HL-60 (cell line): ENCODE results near the gene ABCF2.
A peak's percentile ranks its signal among the peaks of the same experiment; 100 is the strongest.

Experiments
- DNase-seq, 2 experiments: peaks; one replicate each; pipeline ENCODE4 v3.0.0-alpha.2; 2010 to 2020; ENCODE audit warnings: low read depth in 1 of 2, low spot score in 1 of 2
- H3K27ac ChIP-seq: fragments of 250-450 bp; sonication (Bioruptor Pico); replicated peaks from 2 replicates; pipeline ENCODE4 v1.5.1; 2020; ENCODE audit warnings: mild to moderate bottlenecking, moderate library complexity
- H3K27me3 ChIP-seq: fragments of 250-450 bp; sonication (Bioruptor Pico); 2 replicates; pipeline ENCODE4 v1.5.1; 2021; ENCODE audit warnings: mild to moderate bottlenecking, moderate library complexity; ENCODE audit not compliant: insufficient read depth, poor library complexity, severe bottlenecking
- H3K4me3 ChIP-seq: replicated peaks from 2 replicates; pipeline ENCODE4 v1.5.1; 2011; ENCODE audit warnings: mild to moderate bottlenecking, control low read depth, low read length; ENCODE audit not compliant: insufficient read depth
- GABPA ChIP-seq: IDR thresholded peaks from 2 replicates; pipeline ENCODE4 v1.6.1; 2012; ENCODE audit warnings: low read depth
- POLR2AphosphoS5 ChIP-seq: IDR thresholded peaks from 2 replicates; pipeline ENCODE4 v1.6.1; 2012; ENCODE audit warnings: low read depth
- SPI1 ChIP-seq: IDR thresholded peaks from 2 replicates; pipeline ENCODE4 v1.6.1; 2012; ENCODE audit warnings: low read depth, mild to moderate bottlenecking, borderline replicate concordance
- TF ChIP-seq, protein P1 (sequence below): IDR thresholded peaks from 2 replicates; pipeline ENCODE4 v1.6.1; 2012; ENCODE audit warnings: low read depth; ENCODE audit not compliant: insufficient replicate concordance
- TF ChIP-seq, protein P2 (sequence below): IDR thresholded peaks from one replicate; pipeline ENCODE4 v1.5.1; 2011; ENCODE audit warnings: low read length, control low read depth, inconsistent platforms; ENCODE audit not compliant: insufficient read depth

The ABCF2 gene

DNA sequence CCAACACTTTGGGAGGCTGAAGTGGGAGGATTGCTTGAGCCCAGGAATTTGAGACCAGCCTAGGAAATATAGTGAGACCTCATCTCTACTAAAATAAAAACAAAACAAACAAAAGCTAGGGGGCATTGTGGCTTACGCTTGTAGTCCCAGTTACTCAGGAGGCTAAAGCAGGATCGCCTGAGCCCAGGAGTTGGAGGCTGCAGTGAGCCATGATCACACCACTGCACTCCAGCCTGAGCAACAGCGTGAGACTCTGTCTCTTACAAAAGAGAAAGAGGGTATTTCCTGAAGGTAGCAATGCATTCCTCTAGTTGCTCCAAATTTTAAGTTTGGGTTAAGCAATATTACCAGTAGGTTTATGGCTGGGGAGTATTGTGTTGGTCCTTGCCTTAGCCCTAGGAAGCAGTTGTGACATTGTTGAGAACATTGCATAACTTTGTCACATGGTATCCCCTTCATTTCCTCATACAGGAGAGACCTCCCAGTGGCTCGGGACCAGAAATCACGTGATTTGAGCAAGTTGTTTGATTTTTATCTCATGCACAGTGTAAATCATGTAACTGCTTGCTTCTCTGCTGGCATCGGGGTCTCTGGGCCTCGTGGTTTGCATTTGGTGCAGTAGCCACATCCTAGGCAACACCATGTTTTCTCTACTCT is 44.8 kb upstream of the ABCF2 start:
- H3K27me3 ChIP-seq: no peaks in the 10 kb centered on the region
- TF ChIP-seq GABPA (no peak), POLR2AphosphoS5 (peak; percentile 55; the same call in 1 of the 2 replicates), SPI1 (peak; percentile 64)
- TF ChIP-seq, protein P1, sequence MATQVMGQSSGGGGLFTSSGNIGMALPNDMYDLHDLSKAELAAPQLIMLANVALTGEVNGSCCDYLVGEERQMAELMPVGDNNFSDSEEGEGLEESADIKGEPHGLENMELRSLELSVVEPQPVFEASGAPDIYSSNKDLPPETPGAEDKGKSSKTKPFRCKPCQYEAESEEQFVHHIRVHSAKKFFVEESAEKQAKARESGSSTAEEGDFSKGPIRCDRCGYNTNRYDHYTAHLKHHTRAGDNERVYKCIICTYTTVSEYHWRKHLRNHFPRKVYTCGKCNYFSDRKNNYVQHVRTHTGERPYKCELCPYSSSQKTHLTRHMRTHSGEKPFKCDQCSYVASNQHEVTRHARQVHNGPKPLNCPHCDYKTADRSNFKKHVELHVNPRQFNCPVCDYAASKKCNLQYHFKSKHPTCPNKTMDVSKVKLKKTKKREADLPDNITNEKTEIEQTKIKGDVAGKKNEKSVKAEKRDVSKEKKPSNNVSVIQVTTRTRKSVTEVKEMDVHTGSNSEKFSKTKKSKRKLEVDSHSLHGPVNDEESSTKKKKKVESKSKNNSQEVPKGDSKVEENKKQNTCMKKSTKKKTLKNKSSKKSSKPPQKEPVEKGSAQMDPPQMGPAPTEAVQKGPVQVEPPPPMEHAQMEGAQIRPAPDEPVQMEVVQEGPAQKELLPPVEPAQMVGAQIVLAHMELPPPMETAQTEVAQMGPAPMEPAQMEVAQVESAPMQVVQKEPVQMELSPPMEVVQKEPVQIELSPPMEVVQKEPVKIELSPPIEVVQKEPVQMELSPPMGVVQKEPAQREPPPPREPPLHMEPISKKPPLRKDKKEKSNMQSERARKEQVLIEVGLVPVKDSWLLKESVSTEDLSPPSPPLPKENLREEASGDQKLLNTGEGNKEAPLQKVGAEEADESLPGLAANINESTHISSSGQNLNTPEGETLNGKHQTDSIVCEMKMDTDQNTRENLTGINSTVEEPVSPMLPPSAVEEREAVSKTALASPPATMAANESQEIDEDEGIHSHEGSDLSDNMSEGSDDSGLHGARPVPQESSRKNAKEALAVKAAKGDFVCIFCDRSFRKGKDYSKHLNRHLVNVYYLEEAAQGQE: no peak
- TF ChIP-seq, protein P2, sequence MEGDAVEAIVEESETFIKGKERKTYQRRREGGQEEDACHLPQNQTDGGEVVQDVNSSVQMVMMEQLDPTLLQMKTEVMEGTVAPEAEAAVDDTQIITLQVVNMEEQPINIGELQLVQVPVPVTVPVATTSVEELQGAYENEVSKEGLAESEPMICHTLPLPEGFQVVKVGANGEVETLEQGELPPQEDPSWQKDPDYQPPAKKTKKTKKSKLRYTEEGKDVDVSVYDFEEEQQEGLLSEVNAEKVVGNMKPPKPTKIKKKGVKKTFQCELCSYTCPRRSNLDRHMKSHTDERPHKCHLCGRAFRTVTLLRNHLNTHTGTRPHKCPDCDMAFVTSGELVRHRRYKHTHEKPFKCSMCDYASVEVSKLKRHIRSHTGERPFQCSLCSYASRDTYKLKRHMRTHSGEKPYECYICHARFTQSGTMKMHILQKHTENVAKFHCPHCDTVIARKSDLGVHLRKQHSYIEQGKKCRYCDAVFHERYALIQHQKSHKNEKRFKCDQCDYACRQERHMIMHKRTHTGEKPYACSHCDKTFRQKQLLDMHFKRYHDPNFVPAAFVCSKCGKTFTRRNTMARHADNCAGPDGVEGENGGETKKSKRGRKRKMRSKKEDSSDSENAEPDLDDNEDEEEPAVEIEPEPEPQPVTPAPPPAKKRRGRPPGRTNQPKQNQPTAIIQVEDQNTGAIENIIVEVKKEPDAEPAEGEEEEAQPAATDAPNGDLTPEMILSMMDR: no peak
- DNase-seq: peak; percentile 96 to 98
- no peak overlapping the region for H3K4me3 ChIP-seq
- H3K27ac ChIP-seq: peak overlapping the region; percentile 77

DNA sequence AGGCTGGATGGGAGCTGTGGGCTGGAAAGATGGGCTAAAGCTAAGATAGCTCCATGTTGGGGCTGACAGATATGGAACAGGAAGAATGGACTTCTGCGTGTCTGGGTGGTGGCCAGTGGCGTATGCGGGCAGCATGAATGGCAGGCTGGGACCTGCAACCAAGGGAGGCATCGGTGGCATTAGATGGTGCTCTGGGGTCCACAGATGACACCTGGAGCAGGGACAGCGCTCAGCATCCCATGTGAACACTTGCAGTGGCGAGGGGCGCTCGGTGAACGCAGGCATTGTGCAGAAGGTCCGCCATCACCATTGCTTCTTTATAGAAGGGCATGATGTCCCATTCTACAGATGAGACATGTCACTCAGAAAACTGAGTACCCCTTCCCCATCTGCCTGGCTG is 42.5 kb upstream of the ABCF2 start:
- DNase-seq: no peak
- no peaks in the 10 kb centered on the region for H3K27me3 ChIP-seq
- TF ChIP-seq, protein P2: no peak
- no peak for TF ChIP-seq POLR2AphosphoS5
- TF ChIP-seq SPI1: no peak
- TF ChIP-seq GABPA: no peak
- TF ChIP-seq, protein P1: no peak
- H3K4me3 ChIP-seq: no peak overlapping the region
- H3K27ac ChIP-seq: no peak overlapping the region

DNA sequence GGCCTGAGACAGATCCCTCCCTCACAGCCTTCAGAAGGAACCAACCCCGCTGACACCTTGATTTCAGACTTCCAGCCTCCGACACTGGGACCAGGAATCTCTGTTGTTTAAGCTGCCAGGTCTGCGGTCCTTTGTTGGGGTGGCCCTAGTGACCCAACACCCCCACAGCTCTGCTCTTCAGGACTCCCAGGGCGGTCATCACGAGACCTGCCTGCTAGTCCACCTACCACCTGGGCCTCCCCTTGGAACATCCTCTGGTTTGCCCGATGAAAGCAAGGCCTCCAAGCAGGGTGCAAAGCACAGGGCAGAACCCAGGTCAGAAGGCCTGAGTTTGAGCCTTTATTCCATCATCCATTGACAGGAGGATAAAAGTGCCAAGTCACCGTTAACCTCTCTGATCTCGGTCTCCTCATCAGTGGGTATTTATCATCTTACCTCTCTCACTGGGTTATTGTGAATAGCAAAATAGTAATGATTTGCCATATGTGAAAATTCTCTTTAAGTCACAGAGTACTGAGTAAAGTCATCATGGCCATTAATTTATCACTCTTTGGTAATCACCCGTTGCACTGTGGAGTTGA is 38.4 kb upstream of the ABCF2 start:
- no peak for DNase-seq
- no peak overlapping the region for H3K4me3 ChIP-seq
- H3K27ac ChIP-seq: no peak overlapping the region
- TF ChIP-seq, protein P1: no peak
- TF ChIP-seq SPI1 (no peak), POLR2AphosphoS5 (no peak), GABPA (no peak)
- TF ChIP-seq, protein P2: no peak
- H3K27me3 ChIP-seq: no peaks in the 10 kb centered on the region
